ENCODE data around the gene FRAT1.

FRAT1 gene

DNA sequence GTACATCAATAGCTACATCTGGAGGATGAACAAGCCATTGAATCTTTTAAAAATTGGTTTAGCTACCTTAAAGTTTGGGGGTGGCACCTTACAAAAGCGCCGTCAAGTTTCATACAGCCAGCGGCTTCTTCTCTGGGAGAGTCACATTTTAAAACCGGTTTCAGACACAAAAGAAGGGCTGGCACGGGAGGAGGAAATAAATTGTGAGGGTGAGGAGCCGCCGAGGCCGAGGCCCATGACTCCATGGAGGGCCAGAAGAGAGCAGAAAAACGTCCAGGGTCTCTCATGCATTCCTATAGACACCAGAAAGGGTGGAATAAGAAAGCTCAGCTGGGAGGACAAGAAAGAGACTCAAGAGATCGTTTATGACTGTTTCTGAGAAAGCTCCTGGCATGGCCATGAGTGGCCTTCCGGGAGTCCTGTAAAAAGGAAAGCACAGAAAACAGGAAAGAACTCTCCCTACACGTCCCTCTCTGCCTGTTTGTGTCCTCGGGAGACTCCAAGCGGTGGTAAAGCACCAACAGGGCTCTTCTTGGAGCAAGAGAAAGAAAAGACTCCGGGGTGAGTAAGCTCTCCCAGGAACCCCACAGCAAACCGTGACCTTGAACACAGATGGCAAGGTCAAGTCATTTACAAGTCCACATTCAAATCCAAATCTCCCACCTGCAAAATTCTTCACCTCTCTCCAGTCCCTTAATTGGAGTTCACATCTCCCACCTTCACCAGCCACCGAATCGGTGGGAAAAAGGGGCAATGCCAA is 13.7 kb downstream of the FRAT1 start:
- TF ChIP-seq NFRKB (IDR thresholded peaks at IDR 0.05) (no peak), TARDBP (IDR thresholded peaks at IDR 0.05) (no peak), LEF1 (IDR thresholded peaks at IDR 0.05; ENCODE audit: borderline replicate concordance) (no peak), BHLHE40 (IDR thresholded peaks at IDR 0.05; ENCODE audit: borderline replicate concordance) (no peak), ELF4 (IDR thresholded peaks at IDR 0.05) (no peak), FOXM1 (IDR thresholded peaks at IDR 0.05; ENCODE audit: borderline replicate concordance) (no peak), ZNF384 (IDR thresholded peaks at IDR 0.05) (no peak), L3MBTL2 (conservative IDR thresholded peaks at IDR 0.05) (no peak), FOXA1 (IDR thresholded peaks at IDR 0.05) (no peak), SP1 (IDR thresholded peaks at IDR 0.05) (no peak), ARNT (IDR thresholded peaks at IDR 0.05) (no peak), HDGF (IDR thresholded peaks at IDR 0.05; ENCODE audit: borderline replicate concordance) (no peak), CTBP1 (IDR thresholded peaks at IDR 0.05; ENCODE audit: borderline replicate concordance) (no peak)
- TF ChIP-seq, protein P1, sequence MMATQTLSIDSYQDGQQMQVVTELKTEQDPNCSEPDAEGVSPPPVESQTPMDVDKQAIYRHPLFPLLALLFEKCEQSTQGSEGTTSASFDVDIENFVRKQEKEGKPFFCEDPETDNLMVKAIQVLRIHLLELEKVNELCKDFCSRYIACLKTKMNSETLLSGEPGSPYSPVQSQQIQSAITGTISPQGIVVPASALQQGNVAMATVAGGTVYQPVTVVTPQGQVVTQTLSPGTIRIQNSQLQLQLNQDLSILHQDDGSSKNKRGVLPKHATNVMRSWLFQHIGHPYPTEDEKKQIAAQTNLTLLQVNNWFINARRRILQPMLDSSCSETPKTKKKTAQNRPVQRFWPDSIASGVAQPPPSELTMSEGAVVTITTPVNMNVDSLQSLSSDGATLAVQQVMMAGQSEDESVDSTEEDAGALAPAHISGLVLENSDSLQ (IDR thresholded peaks at IDR 0.05), result no peak
- peak; percentile 48 for DNase-seq (ENCODE audit: extremely low spot score)
- ChIA-PET POLR2A (interaction anchor here (0.6 to 3.8 kb wide), 12 partner anchors 7 to 149 kb away, joined by 3 to 22 read pairs (median 4); partner anchors contain the start of genes ARHGAP19, FRAT1 and RRP12), CTCF (interaction anchor here (0.6 to 2.2 kb wide), 10 partner anchors 11 to 260 kb away, joined by 3 to 14 read pairs (median 4); partner anchors contain the start of genes ARHGAP19 and RRP12)

DNA sequence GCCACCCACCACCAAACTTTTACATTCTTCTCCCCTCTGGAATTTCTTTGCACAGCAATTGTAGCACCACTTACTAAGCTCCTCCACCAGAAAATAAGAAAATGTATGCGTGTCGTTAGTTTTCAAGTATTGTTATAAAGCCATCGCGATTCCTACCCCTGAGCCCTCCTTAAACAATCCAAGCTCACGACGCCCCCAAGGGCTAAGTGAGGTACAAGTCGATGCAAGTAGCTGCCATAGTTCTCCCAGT is 14.2 kb downstream of the FRAT1 start:
- ChIA-PET POLR2A (interaction anchor here (0.6 to 3.8 kb wide), 13 partner anchors 8 to 149 kb away, joined by 3 to 22 read pairs (median 3); partner anchors contain the start of genes ARHGAP19, FRAT1 and RRP12), CTCF (interaction anchor here (0.6 to 2.2 kb wide), 10 partner anchors 11 to 260 kb away, joined by 3 to 14 read pairs (median 4); partner anchors contain the start of genes ARHGAP19 and RRP12)
- peak; percentile 42 for DNase-seq (ENCODE audit: extremely low spot score)
- TF ChIP-seq SUZ12 (IDR thresholded peaks at IDR 0.05) (no peak), TARDBP (IDR thresholded peaks at IDR 0.05) (no peak), CTBP1 (IDR thresholded peaks at IDR 0.05; ENCODE audit: borderline replicate concordance) (no peak), ZNF384 (IDR thresholded peaks at IDR 0.05) (no peak), NFRKB (IDR thresholded peaks at IDR 0.05) (no peak), L3MBTL2 (conservative IDR thresholded peaks at IDR 0.05) (no peak), ELF4 (IDR thresholded peaks at IDR 0.05) (no peak), FOXK2 (IDR thresholded peaks at IDR 0.05) (no peak), ARNT (IDR thresholded peaks at IDR 0.05) (no peak), FOXM1 (IDR thresholded peaks at IDR 0.05; ENCODE audit: borderline replicate concordance) (no peak), SP1 (IDR thresholded peaks at IDR 0.05) (no peak), FOXA1 (IDR thresholded peaks at IDR 0.05) (no peak), BHLHE40 (IDR thresholded peaks at IDR 0.05; ENCODE audit: borderline replicate concordance) (no peak)
- TF ChIP-seq, protein P1 (IDR thresholded peaks at IDR 0.05), result no peak

DNA sequence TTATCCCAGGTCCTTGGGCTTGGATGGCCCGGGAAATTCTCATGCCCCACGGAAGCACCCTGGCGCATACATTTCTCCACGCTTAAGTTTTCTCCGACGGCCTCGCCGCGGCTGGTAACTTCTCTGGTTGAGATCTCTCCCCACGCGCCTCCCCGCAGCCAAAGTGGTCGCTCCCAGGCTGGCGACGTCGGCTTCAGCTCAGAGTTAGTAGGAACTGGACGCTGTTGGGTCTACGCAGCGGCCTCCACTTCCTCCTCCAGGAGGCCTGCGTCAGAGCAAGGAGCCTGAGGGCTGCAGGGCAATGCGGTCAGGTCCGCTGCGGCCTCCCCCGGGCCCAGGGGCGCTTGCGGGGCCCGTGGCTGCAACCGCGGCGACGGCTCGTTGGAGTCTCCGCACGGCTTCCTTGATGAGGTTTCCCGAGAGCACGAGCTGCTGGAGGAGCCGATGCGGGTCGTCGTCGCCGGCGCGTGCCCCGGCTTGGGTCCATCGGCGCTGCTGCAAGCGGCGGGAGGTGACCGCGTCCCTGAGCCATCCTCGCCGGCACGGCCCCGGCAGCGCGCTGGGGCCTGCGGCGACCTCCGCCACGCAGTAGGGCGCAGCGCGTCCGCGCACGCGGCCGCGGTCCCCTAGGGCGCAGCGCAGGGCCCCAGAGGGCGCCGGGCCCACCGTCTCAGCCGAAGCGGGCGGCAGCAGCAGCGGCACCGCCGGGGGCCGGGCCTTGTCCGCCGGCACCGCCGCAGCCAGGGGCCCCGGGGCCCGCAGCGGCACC is 14.7 kb downstream of the FRAT1 start:
- DNase-seq (ENCODE audit: extremely low spot score), result peak; percentile 44
- ChIA-PET POLR2A (interaction anchor here (0.6 to 3.8 kb wide), 13 partner anchors 8 to 150 kb away, joined by 3 to 22 read pairs (median 3); partner anchors contain the start of genes ARHGAP19, FRAT1 and RRP12), CTCF (interaction anchor here (0.6 to 2.2 kb wide), 10 partner anchors 12 to 261 kb away, joined by 3 to 14 read pairs (median 4); partner anchors contain the start of genes ARHGAP19 and RRP12)
- no peak for TF ChIP-seq FOXK2 (IDR thresholded peaks at IDR 0.05)
- TF ChIP-seq L3MBTL2 (conservative IDR thresholded peaks at IDR 0.05), result peak; percentile 58
- no peak for TF ChIP-seq NFRKB (IDR thresholded peaks at IDR 0.05)
- TF ChIP-seq FOXA1 (IDR thresholded peaks at IDR 0.05), result no peak
- no peak for TF ChIP-seq TARDBP (IDR thresholded peaks at IDR 0.05)

DNA sequence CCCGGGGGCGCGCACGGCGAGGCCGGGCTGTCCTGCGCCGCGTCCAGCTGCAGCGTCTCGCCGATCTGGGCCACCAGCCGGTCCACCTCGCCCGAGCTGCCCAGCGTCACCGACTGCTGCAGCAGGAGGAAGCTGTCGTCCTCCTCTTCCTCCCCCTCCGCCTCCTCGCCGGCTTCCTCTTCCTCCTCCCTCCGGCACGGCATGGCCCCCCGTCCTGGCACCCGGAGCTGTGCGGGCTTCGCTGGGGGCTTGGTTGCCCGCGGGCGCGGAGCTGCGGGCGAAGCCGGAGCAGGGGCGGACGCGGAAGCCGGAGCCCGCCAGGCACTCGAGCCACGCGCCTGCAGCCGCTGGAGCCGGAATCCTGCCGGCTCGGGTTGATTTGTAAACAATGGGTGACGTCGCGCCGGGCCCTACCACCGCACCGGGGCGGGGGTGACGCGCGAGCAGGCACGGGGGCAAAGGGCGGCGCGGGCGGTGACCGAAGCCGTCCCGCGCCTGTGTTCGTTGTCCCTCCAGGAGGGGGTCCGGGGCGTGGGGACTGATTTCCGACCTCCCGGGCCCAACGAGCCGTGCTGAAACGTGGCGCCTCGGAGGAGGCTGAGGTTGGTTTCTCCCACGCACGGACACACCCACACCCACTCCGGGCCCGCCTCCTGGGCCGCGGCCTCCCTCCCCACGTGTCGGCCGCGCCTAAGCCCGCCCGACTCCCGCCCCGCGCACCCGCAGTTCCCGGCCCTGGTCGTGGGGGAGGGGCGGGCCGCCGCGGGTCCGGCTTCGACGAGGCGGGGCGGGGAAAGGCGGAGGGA is 15.5 kb downstream of the FRAT1 start, which contains the start of gene FRAT2:
Gene FRAT2 (minus strand): TSS at position 360 of the 806 bp plus-strand sequence. CDS start 157 bp downstream, at position 203.
- POLR2A ChIA-PET, result interaction anchor here (1.2 to 3.5 kb wide), 3 partner anchors 10 to 66 kb away, joined by 3 to 17 read pairs (median 10); partner anchors contain the start of gene RRP12

More for the DNA sequence above, 15.5 kb downstream of the FRAT1 start, which contains the start of gene FRAT2:
- CTCF ChIA-PET, result interaction anchor here (0.6 kb wide), 1 partner anchor 60 kb away, joined by 7 read pairs; no protein-coding TSS in a partner anchor
- DNase-seq (ENCODE audit: extremely low spot score), result peak; percentile 96
- TF ChIP-seq BHLHE40 (IDR thresholded peaks at IDR 0.05; ENCODE audit: borderline replicate concordance) (peak; percentile 85; the same call in 1 of the 2 replicates), ARNT (IDR thresholded peaks at IDR 0.05) (peak; percentile 62; the same call in 1 of the 2 replicates), L3MBTL2 (conservative IDR thresholded peaks at IDR 0.05) (no peak; the same call in 1 of the 2 replicates), TARDBP (IDR thresholded peaks at IDR 0.05) (peak; percentile 71; the same call in 1 of the 2 replicates), LEF1 (IDR thresholded peaks at IDR 0.05; ENCODE audit: borderline replicate concordance) (peak; percentile 85; the same call in 1 of the 2 replicates), FOXM1 (IDR thresholded peaks at IDR 0.05; ENCODE audit: borderline replicate concordance) (no peak), CTBP1 (IDR thresholded peaks at IDR 0.05; ENCODE audit: borderline replicate concordance) (no peak), FOXK2 (IDR thresholded peaks at IDR 0.05) (peak; percentile 97), ELF4 (IDR thresholded peaks at IDR 0.05) (0 out of 2 replicates have a peak, but pooled peaks have one; percentile 23), HDGF (IDR thresholded peaks at IDR 0.05; ENCODE audit: borderline replicate concordance) (0 out of 2 replicates have a peak, but pooled peaks have one; percentile 30)
- TF ChIP-seq, protein P1 (IDR thresholded peaks at IDR 0.05), result 0 out of 2 replicates have a peak, but pooled peaks have one; percentile 20

All from HEK293T (cell line).